LNCAP (cell line): ENCODE results near the gene KIRREL3.

Source experiments
- CTCF ChIP-seq: fragments of 450-650 bp; IDR thresholded peaks from 2 replicates; pipeline ENCODE4 v1.5.1; 2017; ENCODE audit warnings: mild to moderate bottlenecking

Gene KIRREL3

DNA sequence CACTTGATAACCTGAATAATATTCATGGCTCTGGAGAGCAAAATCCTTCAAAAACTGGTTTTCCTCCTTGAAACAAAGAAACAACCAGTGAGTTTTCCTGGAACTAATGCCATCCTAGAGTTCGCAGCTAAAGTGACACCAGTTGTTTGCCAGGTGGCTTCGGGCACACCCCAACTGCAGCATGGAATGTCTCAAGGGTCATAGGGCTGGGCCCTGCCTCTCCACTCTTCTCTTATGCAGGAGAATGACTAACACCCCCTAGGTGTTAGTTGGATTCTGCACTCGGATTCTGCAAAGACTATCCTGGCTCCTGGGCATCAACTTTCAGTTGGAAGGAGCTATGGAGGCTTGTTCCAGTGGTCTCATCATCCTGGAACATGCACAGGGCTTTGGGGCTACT is 98.8 kb downstream of the KIRREL3 start:
- no peak for TF ChIP-seq CTCF

GRCh38 chr11:126899961-126900748 is 100.4 kb downstream of the KIRREL3 start:
- TF ChIP-seq CTCF: no peak

DNA sequence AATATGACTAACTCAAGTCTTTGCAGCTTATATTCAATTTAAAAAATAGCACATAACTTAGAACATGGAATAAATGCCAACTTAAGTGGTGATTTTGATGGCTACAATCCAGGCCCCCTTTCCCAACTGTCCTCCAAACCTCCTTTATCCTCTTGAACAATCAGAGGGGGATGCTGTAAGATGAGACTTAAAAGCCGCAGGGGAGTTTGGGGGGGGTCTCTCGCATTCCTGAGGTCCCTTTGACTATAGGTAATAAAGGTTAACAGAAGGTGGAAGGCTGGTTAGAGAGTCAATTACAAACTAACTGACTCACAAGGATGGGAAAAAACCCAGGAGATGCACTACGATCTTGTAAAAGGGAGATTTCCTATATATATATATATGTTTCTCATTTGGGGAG is 101.8 kb downstream of the KIRREL3 start:
- TF ChIP-seq CTCF: no peak

GRCh38 chr11:126897430-126897829 is 103.1 kb downstream of the KIRREL3 start:
- no peak for TF ChIP-seq CTCF

- TF ChIP-seq CTCF: no peak
Measured at GRCh38 chr11:126896025-126896424, 104.5 kb downstream of the KIRREL3 start.

DNA sequence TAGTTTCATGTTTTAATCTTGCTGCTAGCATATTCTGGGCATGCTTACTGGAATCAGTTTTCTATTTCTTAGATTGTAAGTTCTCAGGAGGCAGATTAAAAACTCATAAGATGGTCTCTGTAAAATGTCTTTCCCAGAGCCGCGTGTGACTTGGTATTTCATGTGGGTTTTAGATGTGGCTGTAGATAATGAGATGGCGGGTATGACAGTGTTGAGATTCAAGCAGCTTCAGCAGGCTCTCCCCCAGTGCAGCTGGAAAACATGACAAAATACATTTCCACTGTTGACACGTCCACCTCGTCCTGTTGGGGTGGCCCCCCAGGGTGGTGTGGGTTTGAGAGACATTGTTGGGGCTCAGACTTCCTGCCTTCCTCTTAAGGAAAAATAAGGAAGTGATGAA is 106.8 kb downstream of the KIRREL3 start:
- no peak for TF ChIP-seq CTCF

GRCh38 chr11:126892756-126893155 is 107.8 kb downstream of the KIRREL3 start:
- TF ChIP-seq CTCF: no peak
